ENCODE results near the gene CHST5. TPM values are rescaled to one million over a fixed set of nuclear protein-coding genes. Genes with fewer than 3 reads are reported as not detected.
A peak's percentile ranks its signal among the peaks of the same experiment; 100 is the strongest.

Gene CHST5
- total RNA-seq, 4 donors from 2014 or later: 0.19 TPM; not detected in 3

DNA sequence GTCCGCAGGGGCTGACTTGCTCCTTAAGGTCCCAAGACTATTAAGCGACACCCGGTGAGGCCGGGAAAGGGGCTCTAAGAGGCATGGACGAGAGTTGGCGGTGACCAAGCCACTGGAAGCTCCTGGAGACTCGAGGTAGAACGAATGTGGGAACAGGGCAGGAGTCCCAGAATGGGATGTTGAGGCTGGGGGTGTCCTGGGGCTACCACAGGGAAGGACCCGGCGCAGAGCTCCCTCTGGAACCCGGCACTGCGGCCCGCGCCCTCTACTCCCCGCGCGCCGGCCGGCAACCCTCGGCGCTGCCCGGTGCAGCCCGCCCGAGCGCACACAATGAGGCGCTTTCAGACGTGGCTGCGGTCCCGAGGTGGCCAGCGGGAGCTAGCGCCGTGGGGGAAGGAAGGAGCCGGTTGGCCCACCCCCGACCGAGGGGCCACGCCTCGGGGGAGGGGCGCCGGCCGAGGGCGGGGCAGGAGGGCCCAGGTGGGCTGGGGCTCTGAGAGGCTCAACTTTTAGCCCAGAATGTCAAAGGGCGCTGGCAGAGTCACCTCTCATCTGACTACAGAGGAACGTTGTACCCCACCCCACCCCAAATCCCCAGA lies 40.7 kb downstream of the CHST5 start, which contains the start of gene CHST6:
TSS of gene CHST6 (minus strand) at position 366 of the 599 bp plus-strand sequence. CDS start 15,613 bp downstream, outside the sequence.
- Histone ChIP-seq H3K27ac (peak within 1 kb of the TSS in 1 of 4 donors; percentile 28), H3K36me3 (no peaks in the 10 kb centered on the region), H3K27me3 (peaks cover 0 to 22% (median 0%) of the 10 kb centered on the region in 4 donors), H3K4me3 (peak within 1 kb of the TSS; percentile 19 to 64 (median 42)), H3K9me3 (no peaks in the 10 kb centered on the region), H3K4me1 (peaks cover 9 to 17% (median 13%) of the 10 kb centered on the region in 3 donors)
- intact Hi-C loops (cut with DNase I): no loop called here
- TF ChIP-seq, protein P1, sequence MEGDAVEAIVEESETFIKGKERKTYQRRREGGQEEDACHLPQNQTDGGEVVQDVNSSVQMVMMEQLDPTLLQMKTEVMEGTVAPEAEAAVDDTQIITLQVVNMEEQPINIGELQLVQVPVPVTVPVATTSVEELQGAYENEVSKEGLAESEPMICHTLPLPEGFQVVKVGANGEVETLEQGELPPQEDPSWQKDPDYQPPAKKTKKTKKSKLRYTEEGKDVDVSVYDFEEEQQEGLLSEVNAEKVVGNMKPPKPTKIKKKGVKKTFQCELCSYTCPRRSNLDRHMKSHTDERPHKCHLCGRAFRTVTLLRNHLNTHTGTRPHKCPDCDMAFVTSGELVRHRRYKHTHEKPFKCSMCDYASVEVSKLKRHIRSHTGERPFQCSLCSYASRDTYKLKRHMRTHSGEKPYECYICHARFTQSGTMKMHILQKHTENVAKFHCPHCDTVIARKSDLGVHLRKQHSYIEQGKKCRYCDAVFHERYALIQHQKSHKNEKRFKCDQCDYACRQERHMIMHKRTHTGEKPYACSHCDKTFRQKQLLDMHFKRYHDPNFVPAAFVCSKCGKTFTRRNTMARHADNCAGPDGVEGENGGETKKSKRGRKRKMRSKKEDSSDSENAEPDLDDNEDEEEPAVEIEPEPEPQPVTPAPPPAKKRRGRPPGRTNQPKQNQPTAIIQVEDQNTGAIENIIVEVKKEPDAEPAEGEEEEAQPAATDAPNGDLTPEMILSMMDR (IDR thresholded peaks at IDR 0.05): no peak
- WGBS, 2 donors: no CpG with 5 or more reads among the region's 43 CpGs
- no peak for DNase-seq

DNA sequence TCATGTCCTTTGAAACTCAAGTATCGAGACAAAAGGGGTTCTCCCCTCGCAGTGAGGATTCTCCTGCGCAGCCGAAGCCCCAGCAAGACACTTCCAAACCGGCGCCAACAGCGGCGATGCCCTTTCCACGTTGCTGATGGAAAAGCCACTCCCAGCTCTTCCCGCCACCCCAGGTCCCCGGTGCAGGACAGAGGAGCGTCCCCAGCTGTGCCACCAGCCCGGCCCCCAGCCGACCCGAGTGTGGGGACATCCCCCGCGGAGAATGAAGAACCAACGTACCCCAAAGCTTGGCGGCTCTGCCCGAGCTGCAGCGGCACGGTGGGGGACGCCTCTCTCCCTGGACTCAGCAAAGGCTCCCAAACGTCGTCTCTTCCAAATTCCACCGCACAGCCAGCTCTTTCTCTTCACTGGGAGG lies 41.2 kb downstream of the CHST5 start:
- intact Hi-C loops (cut with DNase I): no loop called here
- Histone ChIP-seq H3K27me3 (peaks cover 0 to 22% (median 0%) of the 10 kb centered on the region in 4 donors), H3K9me3 (no peaks in the 10 kb centered on the region), H3K4me3 (peak overlapping the region; percentile 19 to 64 (median 42)), H3K4me1 (peaks cover 9 to 17% (median 13%) of the 10 kb centered on the region in 3 donors), H3K27ac (peak overlapping the region in 1 of 4 donors; percentile 28), H3K36me3 (no peaks in the 10 kb centered on the region)
- TF ChIP-seq, protein P1 (IDR thresholded peaks at IDR 0.05): no peak
- TF ChIP-seq POLR2A (IDR thresholded peaks at IDR 0.05): no peak
- WGBS, 2 donors: 0 to 11% methylated on average over 3 to 4 of the region's 26 CpGs
- no peak for DNase-seq

DNA sequence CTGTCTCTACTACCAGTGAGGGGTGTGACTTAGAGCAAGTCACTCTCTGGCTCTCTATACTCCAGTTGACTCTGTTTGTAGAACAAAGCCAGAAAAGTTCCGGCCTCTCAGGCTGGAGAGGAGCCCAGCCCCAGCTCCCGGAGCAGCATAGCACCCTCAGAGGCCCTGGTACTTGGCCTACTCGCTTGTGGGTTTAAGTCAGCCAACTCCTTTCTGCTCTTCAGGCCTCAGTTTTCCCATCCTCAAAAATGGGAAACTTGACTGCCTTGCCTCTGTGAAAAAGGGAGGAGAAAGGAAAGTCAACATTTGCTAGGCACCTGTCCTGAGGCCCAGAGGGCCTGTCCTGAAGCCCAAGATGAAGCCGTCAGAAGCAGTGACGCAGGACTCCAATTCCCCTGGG lies 41.7 kb downstream of the CHST5 start:
- intact Hi-C loops (cut with DNase I): no loop called here
- TF ChIP-seq, protein P1 (IDR thresholded peaks at IDR 0.05): no peak
- no peak for TF ChIP-seq POLR2A (IDR thresholded peaks at IDR 0.05)
- no peak for DNase-seq
- Histone ChIP-seq H3K9me3 (no peaks in the 10 kb centered on the region), H3K4me3 (peak overlapping the region in 3 of 4 donors; percentile 38 to 64 (median 47)), H3K4me1 (peaks cover 9 to 17% (median 13%) of the 10 kb centered on the region in 3 donors), H3K27ac (no peak overlapping the region), H3K36me3 (no peaks in the 10 kb centered on the region), H3K27me3 (peaks cover 0 to 22% (median 0%) of the 10 kb centered on the region in 4 donors)
- 0 to 57% methylated on average over 1 of the region's 5 CpGs for WGBS, 2 donors

DNA sequence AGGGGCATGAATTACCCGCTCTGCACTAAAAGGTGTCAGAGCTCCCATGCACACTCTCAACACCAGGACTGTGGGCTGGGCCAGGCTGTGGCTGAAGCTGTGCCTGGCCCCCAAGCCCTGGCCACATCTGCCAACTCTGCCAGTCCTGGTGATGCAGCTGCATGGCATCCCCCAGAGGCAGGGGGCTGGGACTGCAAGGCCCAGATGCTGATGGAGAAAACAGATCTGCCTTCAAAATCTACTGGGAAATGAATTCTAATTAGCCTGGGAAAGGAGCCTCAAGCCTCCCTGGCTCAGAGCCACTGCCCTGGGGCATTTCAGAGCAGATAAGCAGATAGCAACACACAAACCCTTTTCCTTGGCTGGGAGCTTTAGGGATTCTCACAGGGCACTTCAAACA lies 44.0 kb downstream of the CHST5 start:
- no peaks in the 10 kb centered on the region for H3K9me3 ChIP-seq
- no peaks in the 10 kb centered on the region for H3K36me3 ChIP-seq
- WGBS, 2 donors: no CpG with 5 or more reads among the region's 1 CpG
- DNase-seq: no peak
- no peak overlapping the region for H3K27ac ChIP-seq
- H3K27me3 ChIP-seq: peaks cover 0 to 22% (median 0%) of the 10 kb centered on the region in 4 donors
- TF ChIP-seq, protein P1 (IDR thresholded peaks at IDR 0.05): no peak
- no peak for TF ChIP-seq POLR2A (IDR thresholded peaks at IDR 0.05)
- H3K4me1 ChIP-seq: peaks cover 9 to 18% (median 13%) of the 10 kb centered on the region in 3 donors
- intact Hi-C loops (cut with DNase I): no loop called here
- H3K4me3 ChIP-seq: no peak overlapping the region

DNA sequence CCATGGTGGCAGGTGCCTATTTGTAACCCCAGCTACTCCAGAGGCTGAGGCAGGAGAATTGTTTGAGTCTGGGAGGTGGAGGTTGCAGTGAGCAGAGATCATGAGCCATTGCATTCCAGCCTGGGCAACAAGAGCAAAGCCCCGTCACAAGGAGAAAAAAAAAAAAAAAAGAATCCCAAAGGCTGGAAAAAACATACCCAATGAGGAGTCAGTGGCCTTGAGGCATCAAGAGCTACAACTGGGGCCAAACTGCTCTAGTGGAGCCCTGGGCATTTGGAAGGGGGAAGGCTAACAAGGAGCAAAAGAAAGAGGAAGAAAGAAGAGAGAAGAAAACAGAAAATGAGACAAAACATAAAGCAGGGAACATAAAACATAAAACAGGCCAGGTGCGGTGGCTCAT lies 47.6 kb downstream of the CHST5 start:
- peaks cover 0 to under 1% (median 0%) of the 10 kb centered on the region in 4 donors for H3K27me3 ChIP-seq
- 83 to 90% methylated on average over 1 to 2 of the region's 2 CpGs for WGBS, 2 donors
- H3K36me3 ChIP-seq: no peaks in the 10 kb centered on the region
- intact Hi-C loops (cut with DNase I): no loop called here
- H3K4me3 ChIP-seq: no peak overlapping the region
- DNase-seq: no peak
- TF ChIP-seq POLR2A (IDR thresholded peaks at IDR 0.05): no peak
- TF ChIP-seq, protein P1 (IDR thresholded peaks at IDR 0.05): no peak
- H3K9me3 ChIP-seq: no peaks in the 10 kb centered on the region
- peaks cover 4 to 36% (median 10%) of the 10 kb centered on the region in 3 donors for H3K4me1 ChIP-seq
- H3K27ac ChIP-seq: no peak overlapping the region

All from esophagus squamous epithelium (tissue), 5 donors.